ENCODE results near the gene MARCHF2.

- TF ChIP-seq, protein P1, sequence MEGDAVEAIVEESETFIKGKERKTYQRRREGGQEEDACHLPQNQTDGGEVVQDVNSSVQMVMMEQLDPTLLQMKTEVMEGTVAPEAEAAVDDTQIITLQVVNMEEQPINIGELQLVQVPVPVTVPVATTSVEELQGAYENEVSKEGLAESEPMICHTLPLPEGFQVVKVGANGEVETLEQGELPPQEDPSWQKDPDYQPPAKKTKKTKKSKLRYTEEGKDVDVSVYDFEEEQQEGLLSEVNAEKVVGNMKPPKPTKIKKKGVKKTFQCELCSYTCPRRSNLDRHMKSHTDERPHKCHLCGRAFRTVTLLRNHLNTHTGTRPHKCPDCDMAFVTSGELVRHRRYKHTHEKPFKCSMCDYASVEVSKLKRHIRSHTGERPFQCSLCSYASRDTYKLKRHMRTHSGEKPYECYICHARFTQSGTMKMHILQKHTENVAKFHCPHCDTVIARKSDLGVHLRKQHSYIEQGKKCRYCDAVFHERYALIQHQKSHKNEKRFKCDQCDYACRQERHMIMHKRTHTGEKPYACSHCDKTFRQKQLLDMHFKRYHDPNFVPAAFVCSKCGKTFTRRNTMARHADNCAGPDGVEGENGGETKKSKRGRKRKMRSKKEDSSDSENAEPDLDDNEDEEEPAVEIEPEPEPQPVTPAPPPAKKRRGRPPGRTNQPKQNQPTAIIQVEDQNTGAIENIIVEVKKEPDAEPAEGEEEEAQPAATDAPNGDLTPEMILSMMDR (IDR thresholded peaks at IDR 0.05; ENCODE audit: low read depth, low read length), result no peak
- no peak for TF ChIP-seq EZH2phosphoT487 (IDR thresholded peaks at IDR 0.05; ENCODE audit: low read depth)
These were observed 15.9 kb downstream of the MARCHF2 start for GRCh38 chr19:8429044-8429443.

Data from OCI-LY3 (cell line).